ENCODE measurements around the gene LMTK2.
"Not testable (repeated sequence)": the region's sequence is repeated elsewhere in the genome, so short reads cannot be mapped to it uniquely, and the experiment has no call there.

LMTK2 gene

DNA sequence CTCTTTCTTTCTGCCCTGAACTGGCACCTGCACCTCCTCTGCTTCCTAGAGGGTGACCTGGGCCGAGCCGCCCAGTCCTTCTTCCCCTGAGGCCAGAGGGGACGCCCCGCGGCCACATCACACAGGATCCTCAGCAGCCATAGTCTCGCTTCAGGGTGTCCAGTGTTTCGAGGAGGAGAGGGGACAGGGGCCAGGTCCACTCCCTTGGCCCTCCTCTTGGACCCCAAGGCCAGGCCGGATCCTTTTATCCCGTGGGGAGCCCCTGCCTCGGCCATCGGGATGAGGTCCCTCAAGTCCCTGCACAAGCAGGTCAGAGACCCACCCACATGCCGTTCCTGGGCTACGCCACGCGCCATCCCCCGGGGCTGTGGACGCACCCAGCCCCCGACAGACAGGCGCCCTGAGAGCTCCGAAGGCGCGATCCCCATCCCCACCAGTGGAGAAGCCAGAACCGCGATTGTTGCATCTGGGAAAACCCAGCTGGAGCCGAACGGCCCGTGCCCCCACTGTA, 108.2 kb downstream of the LMTK2 start:
- DNase-seq (ENCODE audit: low spot score) (no peak), ATAC-seq (ENCODE audit: low read depth) (no peak)
- Histone ChIP-seq H3K4me3 (ENCODE audit: severe bottlenecking) (no peak overlapping the region), H3K9me3 (ENCODE audit: severe bottlenecking) (no peaks in the 10 kb centered on the region), H3K27ac (ENCODE audit: poor library complexity, severe bottlenecking) (no peak overlapping the region), H3K4me1 (ENCODE audit: insufficient read depth, poor library complexity, severe bottlenecking) (no peaks in the 10 kb centered on the region), H3K27me3 (ENCODE audit: insufficient read depth, poor library complexity, severe bottlenecking) (no peaks in the 10 kb centered on the region), H3K36me3 (ENCODE audit: low read depth) (no peaks in the 10 kb centered on the region)
- TF ChIP-seq, protein P1, sequence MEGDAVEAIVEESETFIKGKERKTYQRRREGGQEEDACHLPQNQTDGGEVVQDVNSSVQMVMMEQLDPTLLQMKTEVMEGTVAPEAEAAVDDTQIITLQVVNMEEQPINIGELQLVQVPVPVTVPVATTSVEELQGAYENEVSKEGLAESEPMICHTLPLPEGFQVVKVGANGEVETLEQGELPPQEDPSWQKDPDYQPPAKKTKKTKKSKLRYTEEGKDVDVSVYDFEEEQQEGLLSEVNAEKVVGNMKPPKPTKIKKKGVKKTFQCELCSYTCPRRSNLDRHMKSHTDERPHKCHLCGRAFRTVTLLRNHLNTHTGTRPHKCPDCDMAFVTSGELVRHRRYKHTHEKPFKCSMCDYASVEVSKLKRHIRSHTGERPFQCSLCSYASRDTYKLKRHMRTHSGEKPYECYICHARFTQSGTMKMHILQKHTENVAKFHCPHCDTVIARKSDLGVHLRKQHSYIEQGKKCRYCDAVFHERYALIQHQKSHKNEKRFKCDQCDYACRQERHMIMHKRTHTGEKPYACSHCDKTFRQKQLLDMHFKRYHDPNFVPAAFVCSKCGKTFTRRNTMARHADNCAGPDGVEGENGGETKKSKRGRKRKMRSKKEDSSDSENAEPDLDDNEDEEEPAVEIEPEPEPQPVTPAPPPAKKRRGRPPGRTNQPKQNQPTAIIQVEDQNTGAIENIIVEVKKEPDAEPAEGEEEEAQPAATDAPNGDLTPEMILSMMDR (IDR thresholded peaks at IDR 0.05; ENCODE audit: poor library complexity, severe bottlenecking) = no peak

GRCh38 chr7:98215561-98216495, 109.2 kb downstream of the LMTK2 start:
- no peak overlapping the region for H3K4me3 ChIP-seq (ENCODE audit: severe bottlenecking)
- DNase-seq (ENCODE audit: low spot score) = peak; percentile 36
- TF ChIP-seq, protein P1 (IDR thresholded peaks at IDR 0.05; ENCODE audit: poor library complexity, severe bottlenecking) = no peak

GRCh38 chr7:98216941-98217622, 110.4 kb downstream of the LMTK2 start:
- ATAC-seq (ENCODE audit: low read depth) = no peak
- no peaks in the 10 kb centered on the region for H3K27me3 ChIP-seq (ENCODE audit: insufficient read depth, poor library complexity, severe bottlenecking)
- H3K4me1 ChIP-seq (ENCODE audit: insufficient read depth, poor library complexity, severe bottlenecking) = no peaks in the 10 kb centered on the region
- TF ChIP-seq, protein P1 (IDR thresholded peaks at IDR 0.05; ENCODE audit: poor library complexity, severe bottlenecking) = no peak
- no peak overlapping the region for H3K4me3 ChIP-seq (ENCODE audit: severe bottlenecking)
- H3K27ac ChIP-seq (ENCODE audit: poor library complexity, severe bottlenecking) = no peak overlapping the region
- H3K36me3 ChIP-seq (ENCODE audit: low read depth) = no peaks in the 10 kb centered on the region
- no peaks in the 10 kb centered on the region for H3K9me3 ChIP-seq (ENCODE audit: severe bottlenecking)
- no peak for DNase-seq (ENCODE audit: low spot score)

More at GRCh38 chr7:98215561-98216495, 109.2 kb downstream of the LMTK2 start:
- H3K27me3 ChIP-seq (ENCODE audit: insufficient read depth, poor library complexity, severe bottlenecking) = no peaks in the 10 kb centered on the region
- H3K36me3 ChIP-seq (ENCODE audit: low read depth) = no peaks in the 10 kb centered on the region
- H3K4me1 ChIP-seq (ENCODE audit: insufficient read depth, poor library complexity, severe bottlenecking) = no peaks in the 10 kb centered on the region
- H3K27ac ChIP-seq (ENCODE audit: poor library complexity, severe bottlenecking) = no peak overlapping the region
- no peaks in the 10 kb centered on the region for H3K9me3 ChIP-seq (ENCODE audit: severe bottlenecking)
- ATAC-seq (ENCODE audit: low read depth) = no peak

DNA sequence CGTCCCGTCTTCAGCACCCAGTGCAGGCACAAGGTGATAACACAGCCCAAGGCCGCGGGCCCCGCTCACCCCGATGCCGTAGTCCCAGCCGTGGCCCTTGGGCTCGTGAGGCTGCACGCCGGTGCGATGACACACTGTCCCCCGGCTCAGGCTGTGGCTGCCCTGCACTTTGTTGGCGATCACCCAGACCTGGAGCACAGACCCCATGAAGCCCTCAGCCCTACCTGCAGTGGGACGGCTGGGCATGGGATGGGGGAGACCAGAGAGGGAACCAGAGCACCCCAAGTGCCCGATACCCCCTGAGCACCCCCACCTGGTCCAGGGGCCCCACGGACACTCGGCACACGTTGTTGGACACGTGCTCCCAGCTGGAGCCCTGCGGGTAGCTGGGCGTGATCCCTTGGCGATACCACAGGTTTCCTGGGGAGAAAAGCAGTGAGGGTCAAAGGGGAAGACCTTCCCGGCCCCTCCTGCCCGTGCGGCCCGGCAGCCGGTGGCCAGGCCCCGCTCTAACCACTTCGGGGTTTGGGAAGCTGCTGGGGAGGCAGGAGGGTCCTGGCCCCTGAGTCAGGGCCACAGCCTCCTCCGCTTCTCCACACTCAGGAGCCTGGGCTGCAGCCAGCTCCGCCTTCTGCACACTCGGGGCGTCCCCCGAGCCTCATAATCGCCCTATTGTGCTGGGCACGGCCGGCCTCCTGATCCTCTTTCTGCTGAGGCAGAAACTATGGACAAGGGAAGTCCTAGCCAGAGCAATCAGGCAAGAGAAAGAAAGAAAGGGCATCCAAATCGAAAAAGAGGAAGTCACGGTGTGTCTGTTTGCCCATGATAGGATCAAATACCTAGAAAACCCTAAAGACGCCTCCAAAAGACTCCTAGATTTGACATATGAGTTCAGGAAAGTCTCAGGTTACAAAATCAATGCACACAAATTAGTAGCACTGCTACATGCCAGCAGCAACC, 111.2 kb downstream of the LMTK2 start:
- Histone ChIP-seq H3K36me3 (ENCODE audit: low read depth) (no peaks in the 10 kb centered on the region), H3K27ac (ENCODE audit: poor library complexity, severe bottlenecking) (no peak overlapping the region), H3K4me1 (ENCODE audit: insufficient read depth, poor library complexity, severe bottlenecking) (no peaks in the 10 kb centered on the region), H3K4me3 (ENCODE audit: severe bottlenecking) (no peak overlapping the region), H3K9me3 (ENCODE audit: severe bottlenecking) (no peaks in the 10 kb centered on the region), H3K27me3 (ENCODE audit: insufficient read depth, poor library complexity, severe bottlenecking) (no peaks in the 10 kb centered on the region)
- DNase-seq (ENCODE audit: low spot score) (peak; percentile 54), ATAC-seq (ENCODE audit: low read depth) (no peak)
- TF ChIP-seq, protein P1 (IDR thresholded peaks at IDR 0.05; ENCODE audit: poor library complexity, severe bottlenecking) = no peak

GRCh38 chr7:98219382-98219781, 112.7 kb downstream of the LMTK2 start:
- H3K36me3 ChIP-seq (ENCODE audit: low read depth); H3K27me3 ChIP-seq (ENCODE audit: insufficient read depth, poor library complexity, severe bottlenecking); ATAC-seq (ENCODE audit: low read depth); DNase-seq (ENCODE audit: low spot score); H3K4me1 ChIP-seq (ENCODE audit: insufficient read depth, poor library complexity, severe bottlenecking); H3K9me3 ChIP-seq (ENCODE audit: severe bottlenecking); H3K27ac ChIP-seq (ENCODE audit: poor library complexity, severe bottlenecking); H3K4me3 ChIP-seq (ENCODE audit: severe bottlenecking): not testable (repeated sequence)

Measured in RWPE2 (cell line).